ENCODE measurements around the gene MESP1. TPM values are rescaled to one million over a fixed set of nuclear protein-coding genes. Genes with fewer than 3 reads are reported as not detected.

MESP1 gene
- total and polyA plus RNA-seq, 8 donors = 0.58 to 60.5 (median 1.7) TPM; not detected in 1

- intact Hi-C loops (cut with DNase I; ENCODE audit: low total_unique reads) = no loop called here
- Histone ChIP-seq H3K4me1 (no peaks in the 10 kb centered on the region), H3K27me3 (peaks cover 0 to 5% (median 0%) of the 10 kb centered on the region in 3 donors), H3K27ac (no peak overlapping the region), H3K4me3 (no peak overlapping the region), H3K9me3 (no peaks in the 10 kb centered on the region), H3K36me3 (no peaks in the 10 kb centered on the region)
- TF ChIP-seq POLR2AphosphoS5 (IDR thresholded peaks at IDR 0.05) (no peak), CTCF (IDR thresholded peaks at IDR 0.05) (no peak), POLR2A (IDR thresholded peaks at IDR 0.05) (no peak), EP300 (IDR thresholded peaks at IDR 0.05) (no peak)
- no peak for DNase-seq
Measured at GRCh38 chr15:89704411-89704810, 46.6 kb downstream of the MESP1 start.

Small RNA genes within 50 kb of the gene (small RNA-seq; reads per million reads assigned to genes)
- 0 reads per million in 4 donors for gene RNU6-132P

Other genes with a start within 250 kb of the MESP1 start
- 1 to 10 TPM in 4 of 5 donors, under 1 TPM in 1; 0.92 to 3.5 (median 1.6) TPM for gene TICRR, start 175.8 kb downstream of the MESP1 start, total RNA-seq
- 1 to 10 TPM in 1 of 3 donors, under 1 TPM in 2; 0.15 to 2.8 (median 0.25) TPM for gene TICRR, start 175.8 kb downstream of the MESP1 start, polyA plus RNA-seq
- gene KIF7, start 95.8 kb downstream of the MESP1 start, total RNA-seq = 10 to 100 TPM in 1 of 5 donors, 1 to 10 TPM in 3, not detected in 1; 3.0 to 13.9 (median 7.9) TPM
- gene KIF7, start 95.8 kb downstream of the MESP1 start, polyA plus RNA-seq = 1 to 10 TPM; 1.7 to 2.3 (median 1.7) TPM
- 1 to 10 TPM; 2.2 to 7.6 (median 3.8) TPM for gene PLIN1, start 71.9 kb downstream of the MESP1 start, total RNA-seq
- gene PLIN1, start 71.9 kb downstream of the MESP1 start, polyA plus RNA-seq = 1 to 10 TPM in 2 of 3 donors, under 1 TPM in 1; 0.12 to 5.5 (median 1.6) TPM
- 10 to 100 TPM in 1 of 5 donors, 1 to 10 TPM in 3, not detected in 1; 2.3 to 11.2 (median 2.9) TPM for gene PEX11A, start 60.5 kb downstream of the MESP1 start, total RNA-seq
- 1 to 10 TPM; 6.8 to 8.1 (median 7.5) TPM for gene PEX11A, start 60.5 kb downstream of the MESP1 start, polyA plus RNA-seq
- gene WDR93, start 60.4 kb downstream of the MESP1 start, total RNA-seq = not detected
- gene WDR93, start 60.4 kb downstream of the MESP1 start, polyA plus RNA-seq = under 1 TPM in 1 of 3 donors, not detected in 2; 0.10 TPM
- gene MESP2, start 25.1 kb upstream of the MESP1 start, total RNA-seq = not detected
- under 1 TPM in 2 of 3 donors, not detected in 1; 0.43 to 0.56 TPM for gene MESP2, start 25.1 kb upstream of the MESP1 start, polyA plus RNA-seq
- 10 to 100 TPM in 2 of 5 donors, 1 to 10 TPM in 2, under 1 TPM in 1; 0.89 to 41.7 (median 5.2) TPM for gene ANPEP, start 63.6 kb upstream of the MESP1 start, total RNA-seq
- gene ANPEP, start 63.6 kb upstream of the MESP1 start, polyA plus RNA-seq = 1 to 10 TPM; 1.9 to 7.2 (median 5.7) TPM
- 10 to 100 TPM; 14.6 to 90.4 (median 34.5) TPM for gene AP3S2, start 142.7 kb upstream of the MESP1 start, total RNA-seq
- gene AP3S2, start 142.7 kb upstream of the MESP1 start, polyA plus RNA-seq = 10 to 100 TPM in 2 of 3 donors, 1 to 10 TPM in 1; 8.4 to 24.7 (median 23.2) TPM
- 10 to 100 TPM in 4 of 5 donors, 1 to 10 TPM in 1; 1.2 to 24.8 (median 17.4) TPM for gene ARPIN, start 161.7 kb upstream of the MESP1 start, total RNA-seq
- 10 to 100 TPM in 2 of 3 donors, 1 to 10 TPM in 1; 7.4 to 13.4 (median 11.0) TPM for gene ARPIN, start 161.7 kb upstream of the MESP1 start, polyA plus RNA-seq